Left colon (tissue), 2 donors: Measurements from ENCODE around the gene ESPN. TPM values are rescaled to one million over a fixed set of nuclear protein-coding genes. Genes with fewer than 3 reads are reported as not detected.
"Not testable (repeated sequence)": the region's sequence is repeated elsewhere in the genome, so short reads cannot be mapped to it uniquely, and the experiment has no call there.

ENCODE experiments used
- ATAC-seq: fragments of 200-7000 bp; cut with Tn5 transposase; one replicate; pipeline ENCODE4 v1.9.1; 2020; ENCODE audit warnings: mild to moderate bottlenecking, moderate library complexity
- DNase-seq, 2 donors: peaks; one replicate each; pipeline ENCODE4 v3.0.0-alpha.2; 2020
- intact Hi-C, 2 donors: fragments of 100-400 bp; cut with DNase I in 1 of 2; cut with micrococcal nuclease in 1 of 2; formaldehyde crosslinking; loops; one replicate each; pipeline versions ENCODE4 v1.11.2 to v1.14.0; 2022; cut with DNase I, micrococcal nuclease
- total RNA-seq, 2 donors: library from RNA; stranded (reverse); fragmentation: NEBNext Ultra II Directional; extraction: Animal tissue kit (Norgen Biotek cat#: 25700); gene quantifications; one replicate each; pipeline ENCODE4 v1.2.1, GENCODE V29; 2021
- donor health status: DM: no; HTN: no; CAD: no.
- donor health status: DM: yes; HTN: yes; CAD: no.

Gene ESPN
- total RNA-seq, 2 donors from 2014 or later: 100 to 152 TPM

DNA sequence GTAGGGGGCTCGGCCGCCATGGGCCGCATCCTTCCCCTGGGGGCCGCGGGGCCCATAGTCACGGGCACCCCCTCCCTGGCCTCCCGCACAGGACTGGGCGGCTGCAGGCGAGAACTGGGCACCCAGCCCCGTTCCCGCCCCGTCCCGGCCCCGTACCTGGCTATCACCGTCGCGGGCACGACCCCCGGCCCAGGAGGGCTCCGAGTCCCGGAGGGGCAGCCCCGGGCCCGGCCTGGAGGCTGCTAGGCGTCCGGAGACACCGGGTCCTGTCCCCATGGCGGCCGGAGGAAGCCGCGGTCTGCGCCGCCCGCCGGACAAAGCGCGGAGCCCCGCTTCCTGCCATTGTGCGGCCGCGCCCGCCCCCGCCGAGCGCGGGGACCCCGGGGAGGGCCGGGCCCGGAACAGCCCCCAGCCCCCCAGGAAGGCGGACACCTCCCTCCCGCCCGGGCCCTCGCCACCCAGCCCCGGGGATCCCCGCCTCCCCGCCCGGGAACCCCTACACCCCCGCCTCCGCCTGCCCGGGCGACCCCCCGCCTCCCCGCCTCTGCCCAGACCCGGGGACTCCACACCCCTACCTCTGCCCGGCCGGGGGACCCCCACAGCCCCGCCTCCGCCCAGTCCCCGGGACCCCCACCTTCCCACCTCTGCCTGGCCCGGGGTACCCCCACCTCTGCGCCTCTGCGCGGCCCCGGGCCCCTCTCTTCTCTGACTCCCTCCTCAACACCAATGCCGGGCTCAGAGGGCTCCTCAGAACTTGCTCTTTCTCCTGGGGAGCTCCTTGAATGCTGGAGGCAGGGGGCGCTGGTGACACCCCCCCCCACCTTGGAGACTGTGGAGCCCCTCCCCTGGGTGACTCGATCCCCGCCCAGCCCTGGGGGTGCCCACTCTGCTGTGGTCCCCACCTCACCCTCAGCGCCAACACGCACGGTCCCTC lies 60.9 kb downstream of the ESPN start:
- DNase-seq (no peak), ATAC-seq (no peak)
- intact Hi-C loops: loop anchor here in 1 of 2 donors (5.0 kb wide), 1 partner anchor 162 kb away; no protein-coding TSS in a partner anchor

DNA sequence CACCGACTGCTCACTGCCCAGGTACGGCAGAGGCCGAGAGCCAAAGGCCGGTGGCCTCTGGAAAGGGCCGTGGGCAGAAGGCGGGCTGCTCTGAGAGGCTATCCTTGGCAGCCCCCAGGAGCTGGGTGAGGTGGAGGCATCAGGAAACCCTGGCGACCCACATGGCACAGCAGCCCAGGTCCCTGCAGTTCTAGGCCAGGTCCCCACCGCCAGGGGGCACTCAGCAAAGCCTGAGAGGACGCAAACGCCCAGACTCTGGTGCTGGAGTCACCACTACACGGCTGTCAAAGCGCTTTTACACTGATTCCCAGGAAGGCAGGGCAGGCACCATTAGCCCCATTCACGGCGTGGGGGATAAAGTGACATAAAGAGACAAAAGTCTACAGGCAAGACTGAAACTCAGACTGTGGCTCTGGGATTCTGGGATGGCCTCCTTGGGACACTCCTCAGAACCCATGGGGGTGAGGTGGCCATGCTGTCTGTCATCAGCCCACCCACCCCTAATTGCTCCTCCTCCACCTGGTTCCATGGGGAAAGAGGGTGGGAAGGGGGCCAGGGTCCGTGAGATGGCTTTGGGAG lies 61.9 kb downstream of the ESPN start:
- peak; percentile 39 for ATAC-seq
- intact Hi-C loops: loop anchor here in 1 of 2 donors (5.0 kb wide), 1 partner anchor 161 kb away; no protein-coding TSS in a partner anchor

DNA sequence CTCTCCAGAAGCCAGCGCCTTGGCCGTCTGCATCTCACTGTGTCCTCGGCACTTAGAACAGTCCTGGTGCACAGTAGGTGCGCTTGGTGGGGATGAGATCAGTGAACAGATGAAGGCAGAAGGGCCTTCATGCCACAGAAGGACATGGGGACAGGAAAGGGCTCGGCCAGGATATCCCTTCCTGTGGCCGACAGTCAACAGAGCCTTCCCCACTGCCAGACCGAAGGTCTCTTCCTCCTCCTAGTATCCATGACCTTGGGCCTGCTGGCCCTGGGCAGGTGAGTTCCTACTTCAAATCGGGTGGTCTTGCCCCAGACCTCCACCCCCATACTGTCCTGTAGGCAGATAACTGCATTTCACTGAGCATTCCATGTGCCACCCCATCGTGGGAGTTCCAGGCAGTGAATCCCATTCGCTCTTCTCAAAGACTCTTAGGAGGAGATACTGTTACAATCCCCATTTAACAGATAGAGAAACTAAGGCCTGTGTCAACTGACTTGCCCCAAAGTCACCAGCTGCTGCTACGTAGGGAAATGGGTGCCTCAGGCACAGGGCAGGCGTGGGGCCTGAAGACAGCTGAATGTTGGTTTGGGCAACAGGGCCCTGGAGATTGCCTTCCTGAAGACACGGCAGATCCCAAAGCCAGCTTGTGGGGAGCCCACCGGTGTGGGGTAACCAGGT lies 63.4 kb downstream of the ESPN start:
- DNase-seq (no peak), ATAC-seq (no peak)
- intact Hi-C loops: loop anchor here in 1 of 2 donors (5.0 kb wide), 1 partner anchor 159 kb away; no protein-coding TSS in a partner anchor

More for the DNA sequence above, 61.9 kb downstream of the ESPN start:
- peak; percentile 80 to 95 for DNase-seq

DNA sequence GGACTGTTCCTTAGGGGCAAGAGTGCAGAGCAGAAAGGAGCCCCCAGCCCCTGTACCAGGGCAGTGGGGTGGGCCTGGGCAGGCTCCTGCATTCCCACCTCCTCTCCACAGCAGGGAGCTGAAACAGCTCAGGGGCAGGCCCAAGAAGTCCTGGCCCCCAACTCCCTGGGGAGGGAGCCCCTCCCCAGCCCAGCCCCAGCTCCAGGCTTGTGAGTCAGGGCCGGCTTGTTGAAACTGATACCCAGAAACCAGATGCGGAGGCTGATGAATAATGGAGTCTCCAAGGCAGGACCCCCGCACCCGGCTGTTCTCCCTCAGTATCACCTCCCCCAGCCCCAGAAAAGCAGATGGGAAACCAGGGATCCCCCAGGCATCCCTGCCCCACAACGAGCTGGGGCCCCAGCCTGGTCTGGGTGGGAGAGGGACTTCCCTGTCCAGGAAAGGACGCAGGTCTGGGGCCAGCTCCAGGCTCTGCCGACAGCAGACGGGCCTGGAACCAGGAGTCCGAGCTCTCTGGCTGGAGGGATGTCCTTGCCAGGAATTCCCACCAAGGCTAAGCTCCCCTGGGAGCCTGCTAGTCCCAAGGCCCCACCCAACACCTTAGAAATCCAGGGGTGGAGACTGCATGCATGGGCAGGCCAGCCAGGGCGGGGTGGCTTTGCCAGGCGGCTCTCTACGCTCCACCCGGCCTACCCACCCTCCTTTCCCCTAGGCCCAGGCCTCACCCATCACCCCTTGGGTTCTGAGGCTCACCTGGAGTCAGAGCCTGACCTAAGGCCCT lies 64.2 kb downstream of the ESPN start:
- intact Hi-C loops: loop anchor here in 1 of 2 donors (5.0 kb wide), 1 partner anchor 159 kb away; no protein-coding TSS in a partner anchor
- peak; percentile 78 to 84 for DNase-seq

GRCh38 chr1:6489383-6489765 lies 64.8 kb downstream of the ESPN start:
- intact Hi-C loops: loop anchor here in 1 of 2 donors (5.0 kb wide), 1 partner anchor 158 kb away; no protein-coding TSS in a partner anchor
- DNase-seq (no peak), ATAC-seq (peak; percentile 10)

More for the DNA sequence above, 64.2 kb downstream of the ESPN start:
- peak; percentile 72 for ATAC-seq

DNA sequence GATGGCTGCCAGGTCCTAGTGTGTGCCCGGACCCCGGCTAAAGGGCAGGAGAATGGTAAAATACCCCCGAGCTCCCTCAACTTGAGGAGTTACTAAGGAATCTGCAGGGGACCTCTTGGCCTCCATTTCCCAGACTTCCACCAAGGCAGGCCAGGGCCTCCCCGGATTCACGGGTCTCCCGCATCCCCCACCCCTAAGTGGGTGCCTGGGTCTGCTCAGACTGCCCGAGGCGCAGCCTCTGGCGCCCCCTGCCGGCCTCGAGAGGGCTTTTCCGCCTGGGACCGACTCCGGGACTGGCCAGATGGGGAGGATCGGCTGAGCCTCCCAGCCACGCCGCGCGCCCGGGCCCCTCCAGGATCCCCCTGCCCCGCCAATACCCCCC lies 65.2 kb downstream of the ESPN start:
- intact Hi-C loops: loop anchor here in 1 of 2 donors (5.0 kb wide), 1 partner anchor 158 kb away; no protein-coding TSS in a partner anchor

GRCh38 chr1:6490181-6491080 lies 65.9 kb downstream of the ESPN start:
- peak; percentile 75 for ATAC-seq
- peak; percentile 75 to 87 for DNase-seq
- intact Hi-C loops: no loop called here

More for the DNA sequence above, 65.2 kb downstream of the ESPN start:
- DNase-seq (peak in 1 of 2 donors; percentile 79), ATAC-seq (peak; percentile 74)

- DNase-seq (no peak), ATAC-seq (no peak)
- intact Hi-C loops: no loop called here
Observed at GRCh38 chr1:6491081-6491449, 66.5 kb downstream of the ESPN start.

DNA sequence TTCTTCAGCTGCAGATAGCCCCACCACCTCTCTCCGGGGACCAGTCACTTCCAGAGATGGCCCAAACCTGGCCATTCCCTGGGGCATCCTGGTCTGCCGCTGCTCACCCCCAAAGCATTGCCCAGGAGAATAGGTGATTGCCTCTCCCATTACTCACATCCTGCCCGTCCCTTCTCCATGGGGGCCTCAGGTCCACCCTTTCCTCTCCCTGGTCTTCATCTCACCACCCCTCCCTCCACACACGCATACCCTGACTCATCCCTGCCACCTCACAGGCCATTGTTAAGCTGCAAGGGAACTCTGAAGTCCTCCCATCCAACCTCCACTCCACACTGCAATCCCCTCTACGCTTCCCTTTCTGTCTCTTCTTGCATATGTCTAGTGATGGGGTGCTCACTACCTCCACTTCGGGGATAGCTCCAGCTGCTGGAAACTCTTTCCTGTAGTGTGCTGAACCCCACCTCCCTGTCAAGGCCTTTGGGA lies 66.9 kb downstream of the ESPN start, which contains the start of gene PLEKHG5:
TSS of gene PLEKHG5 (minus strand) at position 188 of the 483 bp plus-strand sequence. CDS start 14,096 bp downstream, outside the sequence.
- no peak for ATAC-seq
- no peak for DNase-seq
- intact Hi-C loops: no loop called here

DNA sequence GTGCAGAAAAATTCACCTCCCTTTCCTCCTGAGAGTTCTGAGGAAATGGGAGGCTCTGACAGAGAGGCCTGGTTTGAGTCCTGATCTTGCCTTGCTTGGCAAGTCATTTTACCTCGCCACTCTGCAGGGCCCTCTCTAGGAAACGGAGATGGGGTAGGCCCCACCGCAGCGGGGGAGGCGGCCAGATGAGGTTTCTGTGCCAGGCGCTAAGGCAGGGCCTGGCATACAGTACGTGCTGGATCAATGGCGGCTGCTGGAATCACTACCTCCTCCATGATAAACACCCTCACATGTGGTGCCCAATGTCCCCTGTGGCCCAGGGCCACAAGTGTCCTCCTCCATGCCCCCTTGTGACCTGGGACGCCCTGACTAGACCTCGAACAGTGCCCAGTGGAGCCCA lies 67.4 kb downstream of the ESPN start:
- ATAC-seq (no peak), DNase-seq (no peak)
- intact Hi-C loops: no loop called here

GRCh38 chr1:6493834-6494223 lies 69.3 kb downstream of the ESPN start:
- intact Hi-C loops, ATAC-seq, DNase-seq: not testable (repeated sequence)

- DNase-seq: no peak
- ATAC-seq: no peak
- intact Hi-C loops: no loop called here
Observed at GRCh38 chr1:6494627-6495026, 70.1 kb downstream of the ESPN start.

- ATAC-seq (no peak), DNase-seq (no peak)
- intact Hi-C loops: no loop called here
Observed at GRCh38 chr1:6495041-6495441, 70.5 kb downstream of the ESPN start.

- no peak for ATAC-seq
- intact Hi-C loops: no loop called here
- no peak for DNase-seq
Observed at GRCh38 chr1:6495540-6496364, 71.2 kb downstream of the ESPN start.

DNA sequence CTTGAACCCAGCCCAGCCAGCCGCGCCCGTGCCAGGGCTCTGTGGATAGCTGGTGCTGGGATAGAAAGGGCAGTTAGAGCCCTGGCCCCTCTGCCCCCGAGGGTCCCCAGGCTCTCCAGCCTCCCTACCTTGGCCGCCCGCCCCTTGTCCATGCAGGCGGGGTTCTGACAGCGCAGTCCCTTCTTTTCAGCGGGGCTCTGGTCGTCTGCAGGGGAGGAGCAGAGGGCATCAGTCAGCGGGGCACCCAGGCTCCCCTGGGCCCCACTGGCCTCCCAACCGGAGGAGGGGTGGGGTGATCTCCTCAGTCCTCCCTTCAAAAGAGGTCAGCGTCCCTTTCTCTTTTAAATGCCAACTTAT lies 71.8 kb downstream of the ESPN start:
- intact Hi-C loops: no loop called here
- ATAC-seq (peak; percentile 8), DNase-seq (no peak)

GRCh38 chr1:6496890-6497214 lies 72.3 kb downstream of the ESPN start:
- no peak for ATAC-seq

More at GRCh38 chr1:6496890-6497214, 72.3 kb downstream of the ESPN start:
- intact Hi-C loops: no loop called here
- no peak for DNase-seq
